BE2C (cell line): ENCODE data around the gene CNKSR3.

Experiments used
- DNase-seq: peaks from one replicate; pipeline ENCODE4 v3.0.0-alpha.2; 2020
- H3K27me3 ChIP-seq: fragments of 250-450 bp; sonication (Bioruptor Pico); 2 replicates; pipeline ENCODE4 v1.5.1; 2020; ENCODE audit warnings: mild to moderate bottlenecking
- H3K36me3 ChIP-seq: fragments of 250-450 bp; sonication (Bioruptor Pico); 2 replicates; pipeline ENCODE4 v1.5.1; 2020; ENCODE audit warnings: mild to moderate bottlenecking
- H3K4me1 ChIP-seq: fragments of 250-450 bp; sonication (Bioruptor Pico); 2 replicates; pipeline ENCODE4 v1.5.1; 2020
- H3K4me3 ChIP-seq: 2 replicates; pipeline ENCODE4 v1.5.1; 2011; ENCODE audit warnings: low read depth, low read length
- H3K9me3 ChIP-seq: fragments of 250-450 bp; sonication (Bioruptor Pico); 2 replicates; pipeline ENCODE4 v1.5.1; 2020
- TF ChIP-seq, protein P1 (sequence below): IDR thresholded peaks from 2 replicates; pipeline ENCODE4 v1.5.1; 2012; ENCODE audit warnings: mild to moderate bottlenecking, low read depth, low read length

CNKSR3 gene

DNA sequence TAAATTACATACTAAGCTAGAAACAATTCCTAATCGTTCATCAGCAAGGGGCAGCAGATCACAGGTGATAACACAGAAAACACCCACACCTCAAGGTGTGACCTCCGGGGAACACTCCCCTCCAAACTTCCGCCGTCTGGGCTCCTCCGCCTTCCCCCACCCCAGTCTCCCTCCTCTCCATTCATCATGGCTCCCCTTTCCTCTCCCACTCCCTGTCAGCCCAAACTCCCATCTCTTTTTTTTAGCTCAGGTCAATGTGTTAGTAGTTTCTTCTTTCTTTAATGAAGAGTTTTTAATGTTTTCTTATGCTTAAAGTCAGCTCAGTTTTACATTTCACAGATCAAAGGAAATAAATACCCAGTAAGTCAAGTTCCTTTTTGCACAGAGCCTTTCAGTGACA lies 20.7 kb downstream of the CNKSR3 start:
- DNase-seq = no peak
- Histone ChIP-seq H3K27me3 (no peaks in the 10 kb centered on the region), H3K4me1 (peaks cover 10% of the 10 kb centered on the region; the same call in 1 of the 2 replicates), H3K9me3 (no peaks in the 10 kb centered on the region), H3K4me3 (no peak overlapping the region), H3K36me3 (peaks cover 3% of the 10 kb centered on the region)
- TF ChIP-seq, protein P1, sequence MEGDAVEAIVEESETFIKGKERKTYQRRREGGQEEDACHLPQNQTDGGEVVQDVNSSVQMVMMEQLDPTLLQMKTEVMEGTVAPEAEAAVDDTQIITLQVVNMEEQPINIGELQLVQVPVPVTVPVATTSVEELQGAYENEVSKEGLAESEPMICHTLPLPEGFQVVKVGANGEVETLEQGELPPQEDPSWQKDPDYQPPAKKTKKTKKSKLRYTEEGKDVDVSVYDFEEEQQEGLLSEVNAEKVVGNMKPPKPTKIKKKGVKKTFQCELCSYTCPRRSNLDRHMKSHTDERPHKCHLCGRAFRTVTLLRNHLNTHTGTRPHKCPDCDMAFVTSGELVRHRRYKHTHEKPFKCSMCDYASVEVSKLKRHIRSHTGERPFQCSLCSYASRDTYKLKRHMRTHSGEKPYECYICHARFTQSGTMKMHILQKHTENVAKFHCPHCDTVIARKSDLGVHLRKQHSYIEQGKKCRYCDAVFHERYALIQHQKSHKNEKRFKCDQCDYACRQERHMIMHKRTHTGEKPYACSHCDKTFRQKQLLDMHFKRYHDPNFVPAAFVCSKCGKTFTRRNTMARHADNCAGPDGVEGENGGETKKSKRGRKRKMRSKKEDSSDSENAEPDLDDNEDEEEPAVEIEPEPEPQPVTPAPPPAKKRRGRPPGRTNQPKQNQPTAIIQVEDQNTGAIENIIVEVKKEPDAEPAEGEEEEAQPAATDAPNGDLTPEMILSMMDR = no peak

DNA sequence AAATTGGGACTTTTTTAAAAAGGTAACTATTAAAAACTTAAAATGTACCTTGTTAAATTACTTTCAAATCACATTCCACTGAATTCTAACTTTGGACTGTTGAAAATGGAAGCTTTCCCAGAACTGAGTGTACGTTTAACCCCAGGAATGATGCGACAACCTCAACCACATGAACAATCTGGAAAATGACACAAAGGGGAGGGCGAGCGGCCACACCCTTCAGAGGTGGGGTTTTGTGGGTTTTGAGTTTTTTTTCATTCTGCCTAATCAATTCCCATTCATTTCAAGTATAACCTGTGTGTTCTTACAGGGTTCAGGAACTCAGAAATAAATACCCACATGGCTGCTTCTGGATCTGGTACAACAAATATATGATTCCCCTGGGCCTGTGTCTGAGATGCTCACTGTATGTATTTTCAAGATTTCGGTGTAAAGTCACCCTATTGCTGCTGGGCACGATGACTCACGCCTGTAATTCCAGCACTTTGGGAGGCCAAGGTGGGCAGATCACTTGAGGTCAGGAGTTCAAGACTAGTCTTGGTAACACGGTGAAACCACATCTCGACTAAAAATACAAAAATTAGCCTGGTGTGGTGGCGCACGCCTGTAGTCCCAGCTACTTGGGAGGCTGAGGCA lies 21.6 kb downstream of the CNKSR3 start:
- peaks cover 3% of the 10 kb centered on the region for H3K36me3 ChIP-seq
- H3K27me3 ChIP-seq = no peaks in the 10 kb centered on the region
- no peaks in the 10 kb centered on the region for H3K9me3 ChIP-seq
- DNase-seq = no peak
- TF ChIP-seq, protein P1 = no peak
- H3K4me3 ChIP-seq = no peak overlapping the region
- H3K4me1 ChIP-seq = peaks cover 10% of the 10 kb centered on the region; the same call in 1 of the 2 replicates

DNA sequence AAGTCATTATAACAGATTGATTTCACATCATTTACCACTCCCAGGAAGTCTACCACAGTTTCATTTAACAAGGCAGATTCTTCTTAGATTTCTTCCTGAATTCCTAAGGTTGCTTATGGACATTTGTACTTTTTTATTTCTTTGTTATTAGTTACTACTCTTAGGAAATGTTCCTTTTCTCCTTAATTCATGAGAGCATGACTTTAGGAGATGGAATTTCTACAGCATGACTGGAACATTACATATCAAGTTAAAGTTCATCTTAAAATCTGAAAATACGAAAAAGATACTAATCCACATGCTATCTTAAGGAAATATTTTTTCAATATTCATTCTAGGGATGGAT lies 22.3 kb downstream of the CNKSR3 start:
- TF ChIP-seq, protein P1 = no peak
- Histone ChIP-seq H3K4me1 (peaks cover 10% of the 10 kb centered on the region; the same call in 1 of the 2 replicates), H3K4me3 (no peak overlapping the region), H3K36me3 (peaks cover 3% of the 10 kb centered on the region), H3K27me3 (no peaks in the 10 kb centered on the region), H3K9me3 (no peaks in the 10 kb centered on the region)
- no peak for DNase-seq

DNA sequence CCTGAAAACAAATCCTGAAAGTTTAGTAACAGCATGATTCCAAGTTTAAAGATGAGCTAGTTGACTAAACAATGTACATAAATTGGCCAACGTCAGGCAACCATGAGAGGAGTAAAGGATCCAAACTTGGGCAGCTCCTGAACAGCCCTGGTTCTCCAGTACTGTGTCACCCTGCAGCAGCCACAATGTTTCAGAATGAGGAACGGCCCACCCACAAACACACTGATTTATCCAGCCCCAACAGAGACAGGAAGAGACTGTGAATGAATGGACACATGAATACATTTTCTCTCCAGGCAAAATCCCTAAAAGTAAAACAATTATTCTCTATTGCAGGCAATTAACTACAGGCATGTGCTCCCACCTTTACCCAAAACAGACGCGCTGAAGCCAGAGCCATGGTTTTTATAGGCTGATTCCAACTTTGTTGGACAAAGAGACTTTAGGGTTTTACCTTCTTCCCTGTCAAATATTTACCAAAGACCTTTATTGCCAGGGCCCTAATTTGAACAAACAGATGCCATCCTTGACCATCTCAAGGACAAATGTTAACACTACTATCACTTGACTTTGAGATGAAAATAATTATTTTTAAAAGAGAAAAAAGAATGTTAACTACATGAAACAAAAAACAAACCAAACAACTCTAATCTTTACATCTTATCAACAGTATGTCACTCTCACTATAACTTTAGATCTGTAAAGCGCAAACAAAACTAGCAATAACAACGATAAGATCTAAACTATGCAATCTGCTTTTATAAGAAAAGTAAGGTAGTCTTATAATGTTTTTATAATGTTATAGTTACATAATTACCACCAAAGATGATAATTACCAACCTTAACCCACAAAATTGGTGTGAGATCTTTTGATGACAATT lies 22.9 kb downstream of the CNKSR3 start:
- Histone ChIP-seq H3K36me3 (peaks cover 3% of the 10 kb centered on the region), H3K4me1 (peaks cover 14% of the 10 kb centered on the region; the same call in 1 of the 2 replicates), H3K4me3 (no peak overlapping the region), H3K27me3 (no peaks in the 10 kb centered on the region), H3K9me3 (no peaks in the 10 kb centered on the region)
- no peak for DNase-seq
- TF ChIP-seq, protein P1 = no peak

DNA sequence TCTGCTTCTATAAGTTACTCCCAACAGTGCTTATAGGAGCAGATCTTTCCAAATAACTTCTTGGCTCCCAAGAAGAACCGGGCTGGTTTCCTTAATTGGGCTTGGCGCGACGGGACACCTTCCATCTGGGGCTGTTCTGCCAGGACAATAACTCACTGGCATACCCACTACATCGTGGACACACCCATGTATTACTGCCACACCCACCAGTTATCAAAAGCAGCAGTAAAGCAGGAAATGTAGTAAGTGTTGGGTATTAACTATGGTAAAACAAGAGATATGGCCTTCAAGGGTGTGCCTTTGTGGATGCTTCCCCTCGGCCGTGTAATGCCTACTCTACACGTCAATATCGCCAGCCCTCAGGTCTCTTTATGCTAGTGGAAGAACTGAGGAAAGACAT lies 24.7 kb downstream of the CNKSR3 start:
- Histone ChIP-seq H3K4me3 (no peak overlapping the region), H3K36me3 (peaks cover 3% of the 10 kb centered on the region), H3K27me3 (no peaks in the 10 kb centered on the region), H3K9me3 (no peaks in the 10 kb centered on the region), H3K4me1 (peaks cover 28% of the 10 kb centered on the region)
- TF ChIP-seq, protein P1 = no peak
- no peak for DNase-seq

DNA sequence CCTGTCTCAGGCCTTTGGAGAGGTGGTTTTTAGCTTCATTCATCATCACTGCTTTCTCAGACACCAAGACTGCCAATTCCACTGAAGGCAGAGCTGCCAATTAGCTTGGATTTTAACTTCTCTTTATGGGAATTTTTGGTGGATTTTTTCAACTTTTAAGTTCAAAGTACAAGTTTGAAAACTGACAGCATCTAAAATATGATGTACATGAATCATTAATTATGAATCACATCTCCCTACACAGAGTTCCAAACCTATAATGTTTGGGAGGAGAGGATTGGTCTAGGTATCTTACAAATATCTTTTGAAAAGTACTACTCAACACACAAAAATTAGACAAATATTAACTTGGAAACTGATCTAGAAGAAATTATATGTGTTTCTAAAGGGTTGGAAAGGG lies 25.5 kb downstream of the CNKSR3 start:
- TF ChIP-seq, protein P1 = no peak
- Histone ChIP-seq H3K4me1 (peaks cover 30% of the 10 kb centered on the region), H3K4me3 (no peak overlapping the region), H3K9me3 (no peaks in the 10 kb centered on the region), H3K36me3 (peaks cover 3% of the 10 kb centered on the region), H3K27me3 (no peaks in the 10 kb centered on the region)
- DNase-seq = no peak
